Activated effector memory CD4-positive, alpha-beta T cell treated with Interleukin-2 at 50 U/mL for 16 hours (primary cell): ENCODE measurements around the gene LIX1L.

Experiments
- DNase-seq: peaks from one replicate; pipeline ENCODE4 v3.0.0-alpha.2; 2020

Gene LIX1L

GRCh38 chr1:145891587-145892485, 66.0 kb downstream of the LIX1L start:
- DNase-seq, result peak; percentile 33

GRCh38 chr1:145891143-145891542, 66.7 kb downstream of the LIX1L start:
- no peak for DNase-seq

GRCh38 chr1:145889722-145890121, 68.1 kb downstream of the LIX1L start:
- DNase-seq, result no peak

GRCh38 chr1:145887631-145888030, 70.2 kb downstream of the LIX1L start:
- no peak for DNase-seq

GRCh38 chr1:145886816-145887215, 71.0 kb downstream of the LIX1L start:
- no peak for DNase-seq

GRCh38 chr1:145886390-145886789, 71.4 kb downstream of the LIX1L start:
- DNase-seq, result no peak

GRCh38 chr1:145885738-145886287, 72.0 kb downstream of the LIX1L start, which contains the start of gene ANKRD35:
Gene ANKRD35, minus strand, starts transcription at chr1:145885866. Its CDS starts 108 bp downstream, at chr1:145885758.
- DNase-seq, result peak; percentile 85

GRCh38 chr1:145884675-145885074, 73.1 kb downstream of the LIX1L start:
- no peak for DNase-seq
